ENCODE data around the gene GRID2. TPM values are rescaled to one million over a fixed set of nuclear protein-coding genes. Genes with fewer than 3 reads are reported as not detected.

GRID2 gene
- total and polyA plus RNA-seq, 2 of the 13 experiments (the other 11 are each of a cell fraction or from before 2014, with no cell fraction given), result not detected

DNA sequence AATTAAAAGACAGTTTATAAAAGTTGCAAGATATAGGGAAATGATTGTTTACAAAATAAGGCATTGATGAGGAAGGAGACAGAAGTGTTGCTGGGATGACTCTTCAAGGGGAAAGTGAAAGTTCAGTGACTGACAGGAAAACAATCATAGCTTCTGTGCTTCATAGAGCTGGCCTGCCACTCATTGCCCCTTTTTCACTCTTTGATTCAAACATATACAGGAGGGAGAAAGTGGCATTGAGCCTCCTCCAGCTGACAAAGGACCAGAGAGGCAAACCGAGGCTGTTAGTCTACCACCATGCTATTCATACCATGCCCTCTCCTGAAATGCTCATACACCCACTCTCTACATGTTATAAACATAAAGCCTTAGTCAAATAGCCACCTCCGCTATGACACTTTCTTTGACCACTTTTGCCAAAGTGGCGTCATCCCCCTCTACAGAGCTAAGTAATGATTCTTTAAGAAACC lies 1445.6 kb downstream of the GRID2 start:
- H3K27ac ChIP-seq (ENCODE audit: extremely low read length, insufficient read depth, low read length), result no peak overlapping the region
- FAIRE-seq (no peak), DNase-seq (ENCODE audit: low spot score) (no peak), ATAC-seq (no peak)
- H3K27me3 ChIP-seq (ENCODE audit: control insufficient read depth in 1 of 2, insufficient read depth in 2 of 2, low read length in 2 of 2), result no peaks in the 10 kb centered on the region
- POLR2A ChIA-PET, result no interaction called here
- no peak overlapping the region for H3K4me2 ChIP-seq (ENCODE audit: low read depth, low read length)
- H3K9me3 ChIP-seq (ENCODE audit: low read length), result no peaks in the 10 kb centered on the region
- H3K4me3 ChIP-seq (replicated peaks in 1 of 3; ENCODE audit: insufficient read depth in 1 of 3, low read depth in 2 of 3, low read length in 3 of 3), result no peak overlapping the region
- in situ Hi-C loops (cut with HindIII; ENCODE audit: extremely low pct_ligation_motif_present, low pct_unique_long_range_greater_than_20kb) (no loop called here), intact Hi-C loops (cut with micrococcal nuclease; ENCODE audit: unreplicated experiment) (no loop called here)
- H3K79me2 ChIP-seq (ENCODE audit: insufficient read depth, low read length), result no peaks in the 10 kb centered on the region
- H3K36me3 ChIP-seq (replicated peaks in 1 of 2; ENCODE audit: control insufficient read depth in 1 of 2, insufficient read depth in 2 of 2, low read length in 2 of 2), result no peaks in the 10 kb centered on the region
- no peak overlapping the region for H3K9ac ChIP-seq (ENCODE audit: insufficient read depth, low read depth, low read length)
- no peaks in the 10 kb centered on the region for H4K20me1 ChIP-seq (ENCODE audit: insufficient read depth, low read length)
- H2AFZ ChIP-seq (ENCODE audit: low read length), result no peak overlapping the region
- no TSS peak for BruUV-seq (replicated peaks)
- no peaks in the 10 kb centered on the region for H3K4me1 ChIP-seq (ENCODE audit: insufficient read depth, low read length)
- CTCF ChIA-PET (ENCODE audit: low intra/inter-chr PET ratio, low total read pairs), result no interaction called here
- TF ChIP-seq ZNF224 (CRISPR knock-in tag; IDR thresholded peaks at IDR 0.05) (no peak), FOXO4 (CRISPR knock-in tag; conservative IDR thresholded peaks at IDR 0.05) (no peak), ZNF782 (CRISPR knock-in tag; IDR thresholded peaks at IDR 0.05; ENCODE audit: borderline replicate concordance) (no peak), SP140L (CRISPR knock-in tag; IDR thresholded peaks at IDR 0.05; ENCODE audit: borderline replicate concordance) (no peak), TGIF2 (CRISPR knock-in tag; IDR thresholded peaks at IDR 0.05) (no peak), FOXK1 (CRISPR knock-in tag; IDR thresholded peaks at IDR 0.05; ENCODE audit: borderline replicate concordance, low read depth) (no peak)
- 14% methylated on average over 3 of the region's 3 CpGs for WGBS (ENCODE audit: low lambda C conversion rate)

DNA sequence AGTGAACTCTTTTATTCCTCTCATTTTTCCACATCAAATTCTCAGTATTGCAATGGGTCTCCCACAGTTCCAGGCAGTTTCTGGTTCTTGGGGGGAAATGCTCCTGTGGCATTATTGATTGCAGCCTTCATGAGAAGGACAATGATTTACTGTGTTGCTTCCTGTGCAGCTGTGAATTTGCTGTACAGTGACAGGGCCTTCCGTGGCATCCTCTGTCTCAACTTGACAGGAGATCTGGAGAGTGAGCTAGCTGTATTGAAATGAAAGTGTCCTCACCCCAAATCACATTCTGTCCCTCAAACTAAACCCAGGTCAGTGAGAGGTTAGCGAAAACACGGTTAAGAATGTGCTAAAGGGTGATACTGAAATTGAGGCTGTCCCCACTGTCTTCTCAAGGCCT lies 1447.6 kb downstream of the GRID2 start:
- DNase-seq (ENCODE audit: low spot score), result no peak
- POLR2A ChIA-PET, result no interaction called here
- H3K9me3 ChIP-seq (ENCODE audit: low read length), result no peaks in the 10 kb centered on the region
- H2AFZ ChIP-seq (ENCODE audit: low read length), result no peak overlapping the region
- H3K36me3 ChIP-seq (replicated peaks in 1 of 2; ENCODE audit: control insufficient read depth in 1 of 2, insufficient read depth in 2 of 2, low read length in 2 of 2), result no peaks in the 10 kb centered on the region
- intact Hi-C loops (cut with micrococcal nuclease; ENCODE audit: unreplicated experiment), result no loop called here
- BruUV-seq (replicated peaks), result no TSS peak
- no peak overlapping the region for H3K9ac ChIP-seq (ENCODE audit: insufficient read depth, low read depth, low read length)
- CTCF ChIA-PET (ENCODE audit: low intra/inter-chr PET ratio, low total read pairs), result no interaction called here
- H3K4me1 ChIP-seq (ENCODE audit: insufficient read depth, low read length), result no peaks in the 10 kb centered on the region
- H3K79me2 ChIP-seq (ENCODE audit: insufficient read depth, low read length), result no peaks in the 10 kb centered on the region
- in situ Hi-C loops (cut with HindIII; ENCODE audit: extremely low pct_ligation_motif_present, low pct_unique_long_range_greater_than_20kb), result no loop called here
- no peak overlapping the region for H3K27ac ChIP-seq (ENCODE audit: extremely low read length, insufficient read depth, low read length)
- ATAC-seq, result no peak
- no peak for FAIRE-seq
- no peaks in the 10 kb centered on the region for H3K27me3 ChIP-seq (ENCODE audit: control insufficient read depth in 1 of 2, insufficient read depth in 2 of 2, low read length in 2 of 2)
- H4K20me1 ChIP-seq (ENCODE audit: insufficient read depth, low read length), result no peaks in the 10 kb centered on the region; the same call in 1 of the 2 replicates
- H3K4me2 ChIP-seq (ENCODE audit: low read depth, low read length), result no peak overlapping the region
- WGBS (ENCODE audit: low lambda C conversion rate), result 18% methylated on average over 3 of the region's 3 CpGs
- no peak overlapping the region for H3K4me3 ChIP-seq (replicated peaks in 1 of 3; ENCODE audit: insufficient read depth in 1 of 3, low read depth in 2 of 3, low read length in 3 of 3)
- TF ChIP-seq FOXJ3 (CRISPR knock-in tag; IDR thresholded peaks at IDR 0.05; ENCODE audit: borderline replicate concordance), result no peak
- no peak for TF ChIP-seq HNF4A (CRISPR knock-in tag; IDR thresholded peaks at IDR 0.05)
- TF ChIP-seq ZNF513 (CRISPR knock-in tag; conservative IDR thresholded peaks at IDR 0.05), result no peak
- TF ChIP-seq E2F1 (CRISPR knock-in tag; IDR thresholded peaks at IDR 0.05), result no peak
- no peak for TF ChIP-seq KAT2B (IDR thresholded peaks at IDR 0.05; ENCODE audit: borderline replicate concordance, low read depth, low read length)
- TF ChIP-seq HNF1B (CRISPR knock-in tag; IDR thresholded peaks at IDR 0.05), result no peak
- TF ChIP-seq MED1 (CRISPR knock-in tag; IDR thresholded peaks at IDR 0.05), result no peak

Measured in HepG2 (cell line).